Esophagus mucosa (tissue), 1 donor: ENCODE results near the gene GPR143. TPM values are rescaled to one million over a fixed set of nuclear protein-coding genes. Genes with fewer than 3 reads are reported as not detected.

Source experiments
- ATAC-seq: fragments of 200-7000 bp; cut with Tn5 transposase; one replicate; pipeline ENCODE4 v1.9.1; 2020
- total RNA-seq: library from RNA; stranded (reverse); gene quantifications from one replicate; pipeline ENCODE4 v1.2.4, GENCODE V29; 2023
- donor health status: DM: yes; HTN: yes; CAD: no.

GPR143 gene
- total RNA-seq, 1 donor from 2014 or later, result 2.8 TPM

GRCh38 chrX:9767375-9767774 lies 1.7 kb upstream of the GPR143 start:
- ATAC-seq, result no peak

GRCh38 chrX:9765072-9765736 lies 443 bp downstream of the GPR143 start:
- ATAC-seq, result peak; percentile 90

GRCh38 chrX:9759337-9759736 lies 6.3 kb downstream of the GPR143 start:
- no peak for ATAC-seq

GRCh38 chrX:9758021-9758638 lies 7.5 kb downstream of the GPR143 start:
- no peak for ATAC-seq

- no peak for ATAC-seq
Measured at GRCh38 chrX:9757366-9757765, 8.3 kb downstream of the GPR143 start.

- no peak for ATAC-seq
Measured at GRCh38 chrX:9749146-9749692, 16.4 kb downstream of the GPR143 start.

- ATAC-seq, result no peak
Measured at GRCh38 chrX:9747644-9748043, 18.0 kb downstream of the GPR143 start.

GRCh38 chrX:9746148-9746888 lies 19.3 kb downstream of the GPR143 start:
- no peak for ATAC-seq

- ATAC-seq, result peak; percentile 60
Measured at GRCh38 chrX:9745417-9746115, 20.1 kb downstream of the GPR143 start.

- no peak for ATAC-seq
Measured at GRCh38 chrX:9739130-9739529, 26.5 kb downstream of the GPR143 start.

- no peak for ATAC-seq
Measured at GRCh38 chrX:9738151-9738550, 27.5 kb downstream of the GPR143 start.

GRCh38 chrX:9737363-9737762 lies 28.3 kb downstream of the GPR143 start:
- ATAC-seq, result no peak

- ATAC-seq, result no peak
Measured at GRCh38 chrX:9730752-9731151, 34.9 kb downstream of the GPR143 start.

GRCh38 chrX:9730078-9730477 lies 35.6 kb downstream of the GPR143 start:
- ATAC-seq, result no peak

GRCh38 chrX:9729171-9729885 lies 36.3 kb downstream of the GPR143 start:
- ATAC-seq, result no peak

GRCh38 chrX:9728261-9728660 lies 37.4 kb downstream of the GPR143 start:
- ATAC-seq, result no peak

- no peak for ATAC-seq
Measured at GRCh38 chrX:9724711-9725110, 40.9 kb downstream of the GPR143 start.

- ATAC-seq, result no peak
Measured at GRCh38 chrX:9717376-9717775, 48.3 kb downstream of the GPR143 start.

GRCh38 chrX:9710332-9710731 lies 55.3 kb downstream of the GPR143 start:
- ATAC-seq, result no peak

- peak; percentile 83 for ATAC-seq
Measured at GRCh38 chrX:9708923-9709553, 56.6 kb downstream of the GPR143 start.

GRCh38 chrX:9708086-9708485 lies 57.6 kb downstream of the GPR143 start:
- ATAC-seq, result no peak
